Pericardium fibroblast (primary cell): Measurements from ENCODE around the gene NKAIN1. TPM values are rescaled to one million over a fixed set of nuclear protein-coding genes. Genes with fewer than 3 reads are reported as not detected.

Experiments
- total RNA-seq: library from RNA; depleted of rRNA; stranded (reverse); fragments of >200 nt; gene quantifications from 2 replicates; pipeline ENCODE4 v1.2.3, GENCODE V29; 2015

NKAIN1 gene
- 0.35 and 0.43 TPM in 2 replicates for total RNA-seq

GRCh38 chr1:31239653-31240241 lies at the start of gene NKAIN1:
Gene NKAIN1 (minus strand): TSS chr1:31239887. CDS start chr1:31239547, 340 bp downstream.

Other genes with a start within 250 kb of the NKAIN1 start
- 39.7 and 75.2 TPM in 2 replicates for gene PUM1, start 174.2 kb downstream of the NKAIN1 start, total RNA-seq
- gene SNRNP40, start 56.9 kb upstream of the NKAIN1 start, total RNA-seq = 51.2 and 58.9 TPM in 2 replicates
- gene ZCCHC17, start 57.1 kb upstream of the NKAIN1 start, total RNA-seq = 24.2 and 31.9 TPM in 2 replicates
- 135 and 247 TPM in 2 replicates for gene FABP3, start 133.2 kb upstream of the NKAIN1 start, total RNA-seq
- 13.0 and 20.5 TPM in 2 replicates for gene SERINC2, start 173.3 kb upstream of the NKAIN1 start, total RNA-seq